H1 (cell line): ENCODE results near the gene HDAC10. TPM values are rescaled to one million over a fixed set of nuclear protein-coding genes. Genes with fewer than 3 reads are reported as not detected.

Experiments
- CTCF ChIA-PET: fragments of 300-600 bp; sonication (Branson Sonifier 250); formaldehyde crosslinking; loops from one replicate; lab custom pipeline; 2021; ENCODE audit not compliant: partially characterized antibody; lab: Charles Lee
- POLR2A ChIA-PET: fragments of 300-600 bp; sonication (Branson Sonifier 250); formaldehyde crosslinking; loops from one replicate; lab custom pipeline; 2021; ENCODE audit warnings: inconsistent platforms; ENCODE audit not compliant: partially characterized antibody; lab: Charles Lee
- DNase-seq, 2 experiments: peaks; one replicate each; pipeline versions ENCODE4 v3.0.0 to v3.0.0-alpha.2; 2010 to 2022; ENCODE audit warnings: low spot score in 2 of 2, low read depth in 1 of 2, mixed read lengths in 1 of 2
- FAIRE-seq: peaks from 2 replicates; lab custom pipeline; 2011; peaks lifted over from hg19 to GRCh38; lab: Jason Lieb, UNC
- H2AFZ ChIP-seq: 2 replicates; pipeline ENCODE4 v1.8.1; 2012; ENCODE audit warnings: low read length, inconsistent platforms
- H2AK5ac ChIP-seq: 2 replicates; pipeline ENCODE4 v1.6.1; 2013; ENCODE audit warnings: low read depth, low read length
- H2BK120ac ChIP-seq: replicated peaks from 2 replicates; pipeline ENCODE3; 2013; ENCODE audit warnings: low read depth, low read length, inconsistent platforms
- H2BK12ac ChIP-seq: 2 replicates; pipeline ENCODE4 v1.6.1; 2013; ENCODE audit warnings: low read depth, low read length
- H2BK15ac ChIP-seq: 2 replicates; pipeline ENCODE4 v1.6.1; 2013; ENCODE audit warnings: low read length
- H2BK20ac ChIP-seq: 2 replicates; pipeline ENCODE4 v1.6.1; 2013; ENCODE audit warnings: low read length
- H2BK5ac ChIP-seq: 2 replicates; pipeline ENCODE4 v1.6.1; 2013; ENCODE audit warnings: low read depth, low read length
- H3K14ac ChIP-seq: 2 replicates; pipeline ENCODE4 v1.6.1; 2013; ENCODE audit warnings: inconsistent platforms; ENCODE audit not compliant: insufficient read length
- H3K18ac ChIP-seq: 2 replicates; pipeline ENCODE4 v1.6.1; 2013; ENCODE audit warnings: low read length; ENCODE audit errors: extremely low read depth
- H3K23ac ChIP-seq: 2 replicates; pipeline ENCODE4 v1.6.1; 2013; ENCODE audit warnings: inconsistent platforms; ENCODE audit not compliant: insufficient read length
- H3K23me2 ChIP-seq: 2 replicates; pipeline ENCODE4 v1.6.1; 2013; ENCODE audit warnings: low read depth, low read length
- H3K27ac ChIP-seq: 2 replicates; pipeline ENCODE4 v1.6.1; 2011; ENCODE audit warnings: low read depth, low read length, inconsistent platforms
- H3K27me3 ChIP-seq, 4 experiments: replicated peaks in 1 of 4; 1 replicate in 1 of 4; 2 replicates in 3 of 4; pipeline versions ENCODE4 v1.6.1 to v1.8.1; 2011 to 2013; ENCODE audit warnings: low read length in 3 of 4, mild to moderate bottlenecking in 3 of 4, inconsistent platforms in 2 of 4, mixed read lengths in 2 of 4, moderate library complexity in 1 of 4; ENCODE audit not compliant: control insufficient read depth in 3 of 4, insufficient read depth in 3 of 4; ENCODE audit errors: extremely low read depth in 1 of 4
- H3K36me3 ChIP-seq, 4 experiments: 2 replicates each; pipeline versions ENCODE4 v1.6.1 to v1.8.1; 2011 to 2013; ENCODE audit warnings: mild to moderate bottlenecking in 4 of 4, low read length in 3 of 4, moderate library complexity in 2 of 4, control low read depth in 1 of 4, inconsistent platforms in 1 of 4; ENCODE audit not compliant: insufficient read depth in 4 of 4, control insufficient read depth in 2 of 4
- H3K4ac ChIP-seq: replicated peaks from 2 replicates; pipeline ENCODE3; 2013; ENCODE audit warnings: low read length, low read depth, mixed read lengths, inconsistent platforms; ENCODE audit not compliant: insufficient read length
- H3K4me1 ChIP-seq, 4 experiments: replicated peaks in 1 of 4; 1 replicate in 1 of 4; 2 replicates in 3 of 4; pipeline versions ENCODE4 v1.6.1 to v1.8.1; 2011 to 2013; ENCODE audit warnings: low read length in 3 of 4, inconsistent platforms in 2 of 4, mixed read lengths in 1 of 4; ENCODE audit not compliant: insufficient read depth in 4 of 4, control insufficient read depth in 3 of 4
- H3K4me2 ChIP-seq, 2 experiments: 2 replicates each; pipeline versions ENCODE4 v1.6.1 to v1.8.1; 2011 to 2013; ENCODE audit warnings: low read depth in 2 of 2, low read length in 2 of 2, control low read depth in 1 of 2, inconsistent platforms in 1 of 2, mild to moderate bottlenecking in 1 of 2; ENCODE audit not compliant: insufficient read depth in 1 of 2
- H3K4me3 ChIP-seq, 4 experiments: fragments of 200-600, 300-600 bp in 1 of 4; sonication (generic), shearing (Covaris generic), sonication (Bioruptor Twin) in 1 of 4; 2 replicates each; pipeline versions ENCODE4 v1.5.1 to v1.8.1; 2011 to 2016; ENCODE audit warnings: low read length in 4 of 4, low read depth in 3 of 4, control low read depth in 2 of 4, inconsistent platforms in 2 of 4, mild to moderate bottlenecking in 2 of 4, mixed read lengths in 1 of 4, moderate library complexity in 1 of 4; ENCODE audit not compliant: insufficient read depth in 2 of 4; ENCODE audit errors: extremely low read depth in 1 of 4
- H3K56ac ChIP-seq: replicated peaks from 2 replicates; pipeline ENCODE3; 2013; ENCODE audit warnings: low read depth, mild to moderate bottlenecking, mixed read lengths, low read length, inconsistent platforms; ENCODE audit not compliant: insufficient read length
- H3K79me1 ChIP-seq: 2 replicates; pipeline ENCODE4 v1.6.1; 2013; ENCODE audit warnings: low read depth, low read length, control low read depth
- H3K79me2 ChIP-seq, 2 experiments: 2 replicates each; pipeline versions ENCODE4 v1.6.1 to v1.8.1; 2012 to 2013; ENCODE audit warnings: low read length in 2 of 2, mild to moderate bottlenecking in 2 of 2, inconsistent platforms in 1 of 2; ENCODE audit not compliant: insufficient read depth in 2 of 2, control insufficient read depth in 1 of 2
- H3K9ac ChIP-seq, 4 experiments: replicated peaks in 1 of 4; 1 replicate in 1 of 4; 2 replicates in 3 of 4; pipeline versions ENCODE4 v1.6.1 to v1.8.1; 2011 to 2013; ENCODE audit warnings: low read depth in 3 of 4, low read length in 3 of 4, control low read depth in 2 of 4, mild to moderate bottlenecking in 2 of 4, moderate library complexity in 2 of 4, inconsistent platforms in 1 of 4; ENCODE audit errors: extremely low read depth in 1 of 4
- H3K9me3 ChIP-seq, 2 experiments: 2 replicates each; pipeline versions ENCODE4 v1.6.1 to v1.8.1; 2012 to 2013; ENCODE audit warnings: mild to moderate bottlenecking in 2 of 2, moderate library complexity in 2 of 2, control low read depth in 1 of 2, inconsistent platforms in 1 of 2, low read depth in 1 of 2, low read length in 1 of 2, mixed read lengths in 1 of 2; ENCODE audit not compliant: insufficient read depth in 2 of 2
- H4K20me1 ChIP-seq, 2 experiments: replicated peaks in 1 of 2; 2 replicates each; pipeline versions ENCODE3 to v1.8.1; 2011 to 2013; ENCODE audit warnings: inconsistent platforms in 2 of 2, low read length in 2 of 2, mild to moderate bottlenecking in 1 of 2; ENCODE audit not compliant: insufficient read depth in 2 of 2, control insufficient read depth in 1 of 2
- H4K5ac ChIP-seq: 2 replicates; pipeline ENCODE4 v1.6.1; 2013; ENCODE audit warnings: low read length, low read depth, mixed read lengths, inconsistent platforms; ENCODE audit not compliant: insufficient read length
- H4K8ac ChIP-seq: 2 replicates; pipeline ENCODE4 v1.8.0; 2013; ENCODE audit warnings: mild to moderate bottlenecking, moderate library complexity, low read length, inconsistent platforms; ENCODE audit not compliant: insufficient read depth; ENCODE audit errors: extremely low read depth
- H4K91ac ChIP-seq: replicated peaks from 2 replicates; pipeline ENCODE3; 2013; ENCODE audit warnings: low read length, mixed read lengths, inconsistent platforms; ENCODE audit not compliant: insufficient read length
- CBX5 ChIP-seq: fragments of 300-800, 300-1000 bp; sonication (generic); IDR thresholded peaks from 2 replicates; pipeline ENCODE4 v1.7.1; 2016; ENCODE audit warnings: antibody characterized with exemption, low read length, low read depth
- CBX8 ChIP-seq: fragments of 300-800, 300-1000 bp; sonication (generic); IDR thresholded peaks from 2 replicates; pipeline ENCODE4 v1.7.1; 2016; ENCODE audit warnings: low read depth, low read length, borderline replicate concordance
- CHD1 ChIP-seq: IDR thresholded peaks from 2 replicates; pipeline ENCODE4 v1.6.1; 2012; ENCODE audit warnings: low read depth, low read length, improper control_type of control experiment
- CHD2 ChIP-seq: IDR thresholded peaks from 2 replicates; pipeline ENCODE4 v1.6.1; 2012; ENCODE audit warnings: low read length, improper control_type of control experiment
- E2F6 ChIP-seq: IDR thresholded peaks from 2 replicates; pipeline ENCODE4 v1.6.1; 2012; ENCODE audit warnings: inconsistent platforms
- EP300 ChIP-seq, 2 experiments: IDR thresholded peaks; 1 replicate in 1 of 2; 2 replicates in 1 of 2; pipeline ENCODE4 v1.6.1; 2011 to 2012; ENCODE audit warnings: low read depth in 2 of 2, low read length in 2 of 2, mild to moderate bottlenecking in 2 of 2, borderline replicate concordance in 1 of 2, inconsistent platforms in 1 of 2, moderate library complexity in 1 of 2
- JUND ChIP-seq: IDR thresholded peaks from 2 replicates; pipeline ENCODE4 v1.6.1; 2011; ENCODE audit warnings: mild to moderate bottlenecking, improper control_type of control experiment, low read length
- KDM4A ChIP-seq: IDR thresholded peaks from one replicate; pipeline ENCODE4 v1.7.1; 2012; ENCODE audit warnings: low read depth, mild to moderate bottlenecking, moderate library complexity, low read length, inconsistent platforms; ENCODE audit not compliant: severe bottlenecking
- RAD21 ChIP-seq, 2 experiments: IDR thresholded peaks in 1 of 2; conservative IDR thresholded peaks in 1 of 2; 2 replicates each; pipeline ENCODE4 v1.6.1; 2011; ENCODE audit warnings: low read depth in 2 of 2, low read length in 2 of 2, improper control_type of control experiment in 1 of 2, inconsistent platforms in 1 of 2, mild to moderate bottlenecking in 1 of 2, moderate library complexity in 1 of 2
- RBBP5 ChIP-seq: IDR thresholded peaks from 2 replicates; pipeline ENCODE4 v1.7.1; 2012; ENCODE audit warnings: low read depth, mild to moderate bottlenecking, inconsistent platforms, low read length, moderate library complexity, borderline replicate concordance
- TEAD4 ChIP-seq: IDR thresholded peaks from 2 replicates; pipeline ENCODE4 v1.6.1; 2012; ENCODE audit warnings: low read depth, low read length, inconsistent platforms, mixed read lengths
- WGBS, 2 experiments: shearing (Covaris generic) in 1 of 2; methylation state at CpG; one replicate each; pipeline versions ENCODE4 v1.1.6 to v1.1.7; 2013 to 2015; ENCODE audit warnings: low lambda C conversion rate in 2 of 2, mixed read lengths in 2 of 2, inconsistent platforms in 1 of 2, low coverage in 1 of 2, missing lambda C conversion rate in 1 of 2; ENCODE audit not compliant: insufficient replicate concordance in 2 of 2, insufficient coverage in 1 of 2, insufficient read length in 1 of 2; ENCODE audit errors: extremely low coverage in 1 of 2, missing lambda C conversion rate in 1 of 2; 5-methylcytosine and 5-hydroxymethylcytosine counted together
- polyA plus RNA-seq, 7 experiments: library from polyadenylated mRNA; depleted of rRNA in 3 of 7; stranded (reverse) in 5 of 7; unstranded in 2 of 7; fragments of >200 nt in 5 of 7; fragments of 200-250 nt in 2 of 7; gene quantifications; 1 replicate in 5 of 7; 2 replicates in 1 of 7; 4 replicates in 1 of 7; pipeline versions ENCODE4 v1.2.1 to v1.2.3, GENCODE V29; 2011 to 2013; ENCODE audit warnings: missing spikeins in 2 of 7, mixed read lengths in 2 of 7
- total RNA-seq: library from RNA; stranded (reverse); fragmentation: NEBNext Ultra II Directional; extraction: Animal tissue kit (Norgen Biotek cat#: 25700); gene quantifications from 2 replicates; pipeline ENCODE4 v1.2.1, GENCODE V29; 2021

Gene HDAC10
- total and polyA plus RNA-seq, 2 of the 8 experiments (the other 6 are each of a cell fraction or from before 2014, with no cell fraction given), result 11.2 to 26.4 TPM

GRCh38 chr22:50289942-50290630, 39.0 kb upstream of the HDAC10 start:
- peak overlapping the region; percentile 80 for H4K8ac ChIP-seq
- H4K5ac ChIP-seq, result no peak overlapping the region
- peaks cover 5 to 42% (median 11%) of the 10 kb centered on the region in 4 experiments; a peak in 6 of 8 replicates for H3K36me3 ChIP-seq
- H3K27me3 ChIP-seq, result no peaks in the 10 kb centered on the region
- FAIRE-seq (no peak), DNase-seq (no peak)
- H3K4ac ChIP-seq, result no peak overlapping the region
- H3K4me3 ChIP-seq, result no peak overlapping the region
- no peak overlapping the region for H3K14ac ChIP-seq
- WGBS, 2 experiments, result 96% methylated on average over 34 of the region's 37 CpGs; no CpG with 5 or more reads in 1 of the 2 experiments
- POLR2A ChIA-PET, result interaction anchor here (0.7 to 2.1 kb wide), 5 partner anchors 9 to 38 kb away, joined by 3 to 7 read pairs (median 4); no protein-coding TSS in a partner anchor
- no peaks in the 10 kb centered on the region for H3K9me3 ChIP-seq
- H3K18ac ChIP-seq, result no peak overlapping the region
- no peak overlapping the region for H3K56ac ChIP-seq
- H2BK12ac ChIP-seq, result no peak overlapping the region; the same call in 1 of the 2 replicates
- H3K27ac ChIP-seq, result no peak overlapping the region
- H3K4me1 ChIP-seq, result peaks cover 0 to 23% (median 20%) of the 10 kb centered on the region in 4 experiments; a peak in 6 of 7 replicates
- H2BK120ac ChIP-seq, result no peak overlapping the region
- no peaks in the 10 kb centered on the region for H3K23me2 ChIP-seq
- H2AFZ ChIP-seq, result no peak overlapping the region
- no peak overlapping the region for H2BK20ac ChIP-seq
- H3K79me1 ChIP-seq, result peaks cover 11% of the 10 kb centered on the region
- no peak overlapping the region for H3K9ac ChIP-seq
- CTCF ChIA-PET, result interaction anchor here (0.7 to 3.7 kb wide), 7 partner anchors 10 to 51 kb away, joined by 3 to 27 read pairs (median 5); no protein-coding TSS in a partner anchor
- H3K23ac ChIP-seq, result no peak overlapping the region
- peaks cover 8 to 34% of the 10 kb centered on the region in 2 experiments for H4K20me1 ChIP-seq
- H3K79me2 ChIP-seq, result peaks cover 0 to 31% of the 10 kb centered on the region in 2 experiments; a peak in 2 of 4 replicates
- no peak overlapping the region for H4K91ac ChIP-seq
- no peak overlapping the region for H2AK5ac ChIP-seq
- no peak overlapping the region for H2BK15ac ChIP-seq
- H2BK5ac ChIP-seq, result peak overlapping the region; percentile 26; the same call in 1 of the 2 replicates
- no peak overlapping the region for H3K4me2 ChIP-seq
- no peak for TF ChIP-seq CHD2
- no peak for TF ChIP-seq JUND
- TF ChIP-seq RBBP5, result no peak
- TF ChIP-seq RAD21 (IDR thresholded peaks at IDR 0.05 in 1 of 2, conservative IDR thresholded peaks at IDR 0.05 in 1 of 2; ENCODE audit: low read depth in 2 of 2, low read length in 2 of 2), result no peak
- no peak for TF ChIP-seq CHD1
- TF ChIP-seq CBX5, result no peak
- TF ChIP-seq E2F6, result no peak
- no peak for TF ChIP-seq CBX8
- TF ChIP-seq KDM4A, result no peak
- TF ChIP-seq EP300 (IDR thresholded peaks at IDR 0.05; ENCODE audit: borderline replicate concordance in 1 of 2, low read depth in 2 of 2, low read length in 2 of 2), result no peak
- no peak for TF ChIP-seq TEAD4
